K562 (cell line): ENCODE measurements around the gene NCOA1. TPM values are rescaled to one million over a fixed set of nuclear protein-coding genes. Genes with fewer than 3 reads are reported as not detected.

ENCODE experiments used
- FUS ChIP-seq: fragments of 200-400 bp; formaldehyde crosslinking; optimal IDR thresholded peaks from 2 replicates; pipeline ENCODE3; 2017; ENCODE audit warnings: low read depth, low read length
- NR4A1 ChIP-seq, 2 experiments: fragments of 250-450 bp in 1 of 2; fragments of 450-650 bp in 1 of 2; sonication (Bioruptor Pico) in 1 of 2; IDR thresholded peaks; 2 replicates each; pipeline versions ENCODE4 v1.4.0 to v1.6.1; 2016 to 2020; ENCODE audit warnings: mild to moderate bottlenecking in 2 of 2, missing compliant biosample characterization in 1 of 2, missing genetic modification characterization in 1 of 2, moderate library complexity in 1 of 2
- NUFIP1 ChIP-seq: fragments of 450-650 bp; IDR thresholded peaks from 2 replicates; pipeline ENCODE4 v1.6.1; 2018; ENCODE audit not compliant: partially characterized antibody
- POLR2AphosphoS5 ChIP-seq: IDR thresholded peaks from 2 replicates; pipeline ENCODE4 v1.6.1; 2011; ENCODE audit warnings: mild to moderate bottlenecking, low read depth, low read length, moderate library complexity; ENCODE audit not compliant: control insufficient read depth, insufficient read depth
- RCOR1 ChIP-seq, 2 experiments: IDR thresholded peaks; 2 replicates each; pipeline ENCODE4 v1.6.1; 2012; ENCODE audit warnings: low read depth in 2 of 2, low read length in 2 of 2, borderline replicate concordance in 1 of 2, improper control_type of control experiment in 1 of 2
- YBX1 ChIP-seq: fragments of 450-650 bp; IDR thresholded peaks from 2 replicates; pipeline ENCODE4 v1.7.1; 2016; ENCODE audit warnings: mild to moderate bottlenecking
- ZNF212 ChIP-seq: fragments of 450-650 bp; formaldehyde crosslinking; IDR thresholded peaks from 2 replicates; pipeline ENCODE4 v1.4.0; 2020; ENCODE audit warnings: mild to moderate bottlenecking
- polyA plus RNA-seq, 8 experiments: library from polyadenylated mRNA; depleted of rRNA in 4 of 8; stranded (reverse) in 5 of 8; unstranded in 3 of 8; fragments of >200 nt; fragmentation: Nextera tagmentation in 2 of 8; fragmentation: Illumina TruSeq in 1 of 8; extraction: Ambion mirVana in 2 of 8; extraction: Trizol in 1 of 8; gene quantifications; 2 replicates each; pipeline versions ENCODE4 v1.2.1 to v1.2.3, GENCODE V29; 2011 to 2014; ENCODE audit warnings: inconsistent platforms in 1 of 8, missing spikeins in 1 of 8
- total RNA-seq, 7 experiments: library from RNA; depleted of rRNA in 6 of 7; stranded (reverse); fragments of >200 nt in 6 of 7; fragmentation: Illumina TruSeq in 2 of 7; extraction: Trizol in 2 of 7; gene quantifications; 2 replicates each; pipeline versions ENCODE4 v1.2.1 to v1.2.3, GENCODE V29; 2011 to 2021; ENCODE audit warnings: low replicate concordance in 1 of 7
- TF ChIP-seq, protein P1 (sequence below): fragments of 450-650 bp; IDR thresholded peaks from 2 replicates; pipeline ENCODE4 v1.6.1; 2018; ENCODE audit warnings: mild to moderate bottlenecking, low read depth; ENCODE audit not compliant: partially characterized antibody
- TF ChIP-seq, protein P2 (sequence below), 2 experiments: IDR thresholded peaks in 1 of 2; conservative IDR thresholded peaks in 1 of 2; 2 replicates each; pipeline ENCODE4 v1.6.1; 2016; ENCODE audit warnings: low read depth in 2 of 2, mild to moderate bottlenecking in 1 of 2, missing compliant biosample characterization in 1 of 2, missing genetic modification characterization in 1 of 2, moderate library complexity in 1 of 2
- TF ChIP-seq, protein P3 (sequence below): IDR thresholded peaks from 2 replicates; pipeline ENCODE4 v1.6.1; 2012; ENCODE audit warnings: low read depth, low read length, improper control_type of control experiment, borderline replicate concordance
- TF ChIP-seq, protein P4 (sequence below): fragments of 450-650 bp; IDR thresholded peaks from 2 replicates; pipeline ENCODE4 v1.6.1; 2016; ENCODE audit warnings: low read depth

NCOA1 gene
- total and polyA plus RNA-seq, 9 of the 15 experiments (the other 6 are each of a cell fraction or from before 2014, with no cell fraction given), result 4.9 to 25.7 (median 17.0) TPM

DNA sequence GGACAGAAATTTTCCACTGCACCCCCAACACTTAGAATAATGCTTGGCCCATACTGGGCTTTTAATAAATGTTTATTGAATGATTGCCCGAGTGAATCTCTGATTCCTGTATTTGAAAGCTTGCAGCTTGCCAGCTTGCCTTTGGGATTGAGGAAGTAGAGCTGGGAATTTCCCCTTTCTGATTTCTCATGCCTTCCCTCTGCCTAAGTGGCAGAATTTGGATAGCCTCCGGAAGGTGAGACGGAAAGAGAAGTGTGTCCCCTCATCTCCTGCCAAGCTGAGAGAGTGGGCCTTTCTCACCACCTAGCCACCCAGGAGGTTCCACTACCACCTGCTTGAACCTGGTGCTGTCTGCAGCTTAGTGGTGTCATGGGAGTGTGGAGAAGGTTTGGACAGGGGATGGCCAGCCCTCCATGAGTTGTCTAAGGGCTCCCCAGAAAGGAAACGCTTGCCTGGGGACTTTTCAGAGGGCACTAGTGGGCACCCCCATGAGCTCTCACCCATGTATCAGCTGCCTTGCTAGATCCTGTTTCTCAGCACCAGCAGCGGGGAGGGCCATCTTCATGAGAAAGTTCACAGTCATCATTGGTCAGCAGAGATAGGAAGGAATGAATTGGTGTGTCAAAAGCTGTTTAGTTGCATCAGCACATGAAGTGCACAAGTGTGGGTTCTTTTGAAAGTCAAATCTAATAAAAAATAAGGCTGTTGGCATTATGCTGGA is 8.6 kb upstream of the NCOA1 start (continued):
- TF ChIP-seq, protein P1, sequence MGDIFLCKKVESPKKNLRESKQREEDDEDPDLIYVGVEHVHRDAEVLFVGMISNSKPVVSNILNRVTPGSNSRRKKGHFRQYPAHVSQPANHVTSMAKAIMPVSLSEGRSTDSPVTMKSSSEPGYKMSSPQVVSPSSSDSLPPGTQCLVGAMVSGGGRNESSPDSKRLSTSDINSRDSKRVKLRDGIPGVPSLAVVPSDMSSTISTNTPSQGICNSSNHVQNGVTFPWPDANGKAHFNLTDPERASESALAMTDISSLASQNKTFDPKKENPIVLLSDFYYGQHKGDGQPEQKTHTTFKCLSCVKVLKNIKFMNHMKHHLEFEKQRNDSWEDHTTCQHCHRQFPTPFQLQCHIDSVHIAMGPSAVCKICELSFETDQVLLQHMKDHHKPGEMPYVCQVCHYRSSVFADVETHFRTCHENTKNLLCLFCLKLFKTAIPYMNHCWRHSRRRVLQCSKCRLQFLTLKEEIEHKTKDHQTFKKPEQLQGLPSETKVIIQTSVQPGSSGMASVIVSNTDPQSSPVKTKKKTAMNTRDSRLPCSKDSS, result no peak
- TF ChIP-seq, protein P2, sequence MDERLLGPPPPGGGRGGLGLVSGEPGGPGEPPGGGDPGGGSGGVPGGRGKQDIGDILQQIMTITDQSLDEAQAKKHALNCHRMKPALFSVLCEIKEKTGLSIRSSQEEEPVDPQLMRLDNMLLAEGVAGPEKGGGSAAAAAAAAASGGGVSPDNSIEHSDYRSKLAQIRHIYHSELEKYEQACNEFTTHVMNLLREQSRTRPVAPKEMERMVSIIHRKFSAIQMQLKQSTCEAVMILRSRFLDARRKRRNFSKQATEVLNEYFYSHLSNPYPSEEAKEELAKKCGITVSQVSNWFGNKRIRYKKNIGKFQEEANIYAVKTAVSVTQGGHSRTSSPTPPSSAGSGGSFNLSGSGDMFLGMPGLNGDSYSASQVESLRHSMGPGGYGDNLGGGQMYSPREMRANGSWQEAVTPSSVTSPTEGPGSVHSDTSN (CRISPR knock-in tag; IDR thresholded peaks at IDR 0.05; ENCODE audit: low read depth), result no peak
- TF ChIP-seq, protein P2 (tag; conservative IDR thresholded peaks at IDR 0.05; ENCODE audit: low read depth), result no peak; the same call in 1 of the 2 replicates
- TF ChIP-seq YBX1, result no peak
- TF ChIP-seq FUS, result no peak
- TF ChIP-seq, protein P3, sequence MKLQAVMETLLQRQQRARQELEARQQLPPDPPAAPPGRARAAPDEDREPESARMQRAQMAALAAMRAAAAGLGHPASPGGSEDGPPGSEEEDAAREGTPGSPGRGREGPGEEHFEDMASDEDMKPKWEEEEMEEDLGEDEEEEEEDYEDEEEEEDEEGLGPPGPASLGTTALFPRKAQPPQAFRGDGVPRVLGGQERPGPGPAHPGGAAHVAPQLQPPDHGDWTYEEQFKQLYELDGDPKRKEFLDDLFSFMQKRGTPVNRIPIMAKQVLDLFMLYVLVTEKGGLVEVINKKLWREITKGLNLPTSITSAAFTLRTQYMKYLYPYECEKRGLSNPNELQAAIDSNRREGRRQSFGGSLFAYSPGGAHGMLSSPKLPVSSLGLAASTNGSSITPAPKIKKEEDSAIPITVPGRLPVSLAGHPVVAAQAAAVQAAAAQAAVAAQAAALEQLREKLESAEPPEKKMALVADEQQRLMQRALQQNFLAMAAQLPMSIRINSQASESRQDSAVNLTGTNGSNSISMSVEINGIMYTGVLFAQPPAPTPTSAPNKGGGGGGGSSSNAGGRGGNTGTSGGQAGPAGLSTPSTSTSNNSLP, result no peak
- peak; percentile 41 for TF ChIP-seq NUFIP1
- no peak for TF ChIP-seq NR4A1 (CRISPR knock-in tag; IDR thresholded peaks at IDR 0.05)
- TF ChIP-seq NR4A1 (tag; IDR thresholded peaks at IDR 0.05), result peak; percentile 84
- TF ChIP-seq, protein P4, sequence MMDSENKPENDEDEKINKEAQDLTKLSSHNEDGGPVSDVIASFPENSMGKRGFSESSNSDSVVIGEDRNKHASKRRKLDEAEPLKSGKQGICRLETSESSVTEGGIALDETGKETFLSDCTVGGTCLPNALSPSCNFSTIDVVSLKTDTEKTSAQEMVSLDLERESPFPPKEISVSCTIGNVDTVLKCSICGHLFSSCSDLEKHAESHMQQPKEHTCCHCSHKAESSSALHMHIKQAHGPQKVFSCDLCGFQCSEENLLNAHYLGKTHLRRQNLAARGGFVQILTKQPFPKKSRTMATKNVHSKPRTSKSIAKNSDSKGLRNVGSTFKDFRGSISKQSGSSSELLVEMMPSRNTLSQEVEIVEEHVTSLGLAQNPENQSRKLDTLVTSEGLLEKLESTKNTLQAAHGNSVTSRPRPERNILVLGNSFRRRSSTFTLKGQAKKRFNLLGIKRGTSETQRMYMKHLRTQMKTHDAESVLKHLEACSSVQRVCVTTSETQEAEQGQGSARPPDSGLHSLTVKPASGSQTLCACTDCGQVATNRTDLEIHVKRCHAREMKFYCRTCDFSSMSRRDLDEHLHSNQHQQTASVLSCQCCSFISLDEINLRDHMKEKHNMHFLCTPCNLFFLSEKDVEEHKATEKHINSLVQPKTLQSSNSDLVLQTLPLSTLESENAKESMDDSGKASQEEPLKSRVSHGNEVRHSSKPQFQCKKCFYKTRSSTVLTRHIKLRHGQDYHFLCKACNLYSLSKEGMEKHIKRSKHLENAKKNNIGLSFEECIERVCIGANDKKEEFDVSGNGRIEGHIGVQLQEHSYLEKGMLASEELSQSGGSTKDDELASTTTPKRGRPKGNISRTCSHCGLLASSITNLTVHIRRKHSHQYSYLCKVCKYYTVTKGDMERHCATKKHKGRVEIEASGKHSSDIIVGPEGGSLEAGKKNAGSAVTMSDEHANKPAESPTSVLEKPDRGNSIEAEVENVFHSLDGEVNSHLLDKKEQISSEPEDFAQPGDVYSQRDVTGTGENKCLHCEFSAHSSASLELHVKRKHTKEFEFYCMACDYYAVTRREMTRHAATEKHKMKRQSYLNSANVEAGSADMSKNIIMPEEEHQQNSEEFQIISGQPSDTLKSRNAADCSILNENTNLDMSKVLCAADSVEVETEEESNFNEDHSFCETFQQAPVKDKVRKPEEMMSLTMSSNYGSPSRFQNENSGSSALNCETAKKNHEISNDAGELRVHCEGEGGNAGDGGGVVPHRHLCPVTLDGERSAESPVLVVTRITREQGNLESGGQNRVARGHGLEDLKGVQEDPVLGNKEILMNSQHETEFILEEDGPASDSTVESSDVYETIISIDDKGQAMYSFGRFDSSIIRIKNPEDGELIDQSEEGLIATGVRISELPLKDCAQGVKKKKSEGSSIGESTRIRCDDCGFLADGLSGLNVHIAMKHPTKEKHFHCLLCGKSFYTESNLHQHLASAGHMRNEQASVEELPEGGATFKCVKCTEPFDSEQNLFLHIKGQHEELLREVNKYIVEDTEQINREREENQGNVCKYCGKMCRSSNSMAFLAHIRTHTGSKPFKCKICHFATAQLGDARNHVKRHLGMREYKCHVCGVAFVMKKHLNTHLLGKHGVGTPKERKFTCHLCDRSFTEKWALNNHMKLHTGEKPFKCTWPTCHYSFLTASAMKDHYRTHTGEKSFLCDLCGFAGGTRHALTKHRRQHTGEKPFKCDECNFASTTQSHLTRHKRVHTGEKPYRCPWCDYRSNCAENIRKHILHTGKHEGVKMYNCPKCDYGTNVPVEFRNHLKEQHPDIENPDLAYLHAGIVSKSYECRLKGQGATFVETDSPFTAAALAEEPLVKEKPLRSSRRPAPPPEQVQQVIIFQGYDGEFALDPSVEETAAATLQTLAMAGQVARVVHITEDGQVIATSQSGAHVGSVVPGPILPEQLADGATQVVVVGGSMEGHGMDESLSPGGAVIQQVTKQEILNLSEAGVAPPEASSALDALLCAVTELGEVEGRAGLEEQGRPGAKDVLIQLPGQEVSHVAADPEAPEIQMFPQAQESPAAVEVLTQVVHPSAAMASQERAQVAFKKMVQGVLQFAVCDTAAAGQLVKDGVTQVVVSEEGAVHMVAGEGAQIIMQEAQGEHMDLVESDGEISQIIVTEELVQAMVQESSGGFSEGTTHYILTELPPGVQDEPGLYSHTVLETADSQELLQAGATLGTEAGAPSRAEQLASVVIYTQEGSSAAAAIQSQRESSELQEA, result no peak
- no peak for TF ChIP-seq ZNF212 (CRISPR knock-in tag)
- TF ChIP-seq RCOR1 (IDR thresholded peaks at IDR 0.05; ENCODE audit: borderline replicate concordance in 1 of 2, low read depth in 2 of 2, low read length in 2 of 2), result peak in 1 of 2 experiments; percentile 34; a peak in 1 of 4 replicates
- no peak for TF ChIP-seq POLR2AphosphoS5
